IMR-90 (cell line): ENCODE results near the gene RASGEF1C. TPM values are rescaled to one million over a fixed set of nuclear protein-coding genes. Genes with fewer than 3 reads are reported as not detected.

ENCODE experiments used
- ATAC-seq: fragments of 200-7000 bp; cut with Tn5 transposase; 2 replicates; pipeline ENCODE4 v1.9.1; 2020; ENCODE audit warnings: low read depth, mild to moderate bottlenecking, moderate library complexity
- BruUV-seq: library from RNA; stranded (reverse); fragments of 400-500 nt; replicated peaks from 2 replicates; lab custom pipeline; 2021; lab: Mats Ljungman, UMichigan
- CTCF ChIA-PET: fragments of 300-600 bp; formaldehyde crosslinking; extraction: SDS; loops from one replicate; lab custom pipeline; 2021; ENCODE audit warnings: antibody characterized with exemption; lab: Yijun Ruan, JAX
- POLR2A ChIA-PET: fragments of 300-600 bp; sonication (Branson Sonifier 250); formaldehyde crosslinking; loops from one replicate; lab custom pipeline; 2022; ENCODE audit warnings: antibody characterized with exemption; ENCODE audit not compliant: unreplicated experiment; lab: Charles Lee
- DNase-seq: peaks from one replicate; pipeline ENCODE4 v3.0.0; 2013
- H2AFZ ChIP-seq: replicated peaks from 2 replicates; pipeline ENCODE3; 2013; ENCODE audit warnings: low read length, mild to moderate bottlenecking; ENCODE audit not compliant: poor library complexity
- H2AK5ac ChIP-seq: 2 replicates; pipeline ENCODE4 v1.6.1; 2013; ENCODE audit warnings: low read depth, low read length, inconsistent platforms
- H2AK9ac ChIP-seq: replicated peaks from 2 replicates; pipeline ENCODE3; 2013; ENCODE audit warnings: mild to moderate bottlenecking, low read depth, low read length, moderate library complexity; ENCODE audit not compliant: poor library complexity
- H2BK120ac ChIP-seq: 2 replicates; pipeline ENCODE4 v1.6.1; 2013; ENCODE audit warnings: low read depth, low read length, inconsistent platforms
- H2BK15ac ChIP-seq: 3 replicates; pipeline ENCODE4 v1.6.1; 2013; ENCODE audit warnings: low read depth, low read length, inconsistent platforms
- H2BK20ac ChIP-seq: 2 replicates; pipeline ENCODE4 v1.6.1; 2013; ENCODE audit warnings: low read depth, mild to moderate bottlenecking, inconsistent platforms, low read length, moderate library complexity
- H2BK5ac ChIP-seq: 2 replicates; pipeline ENCODE4 v1.6.1; 2013; ENCODE audit warnings: mild to moderate bottlenecking, low read depth, low read length, inconsistent platforms; ENCODE audit not compliant: poor library complexity, severe bottlenecking
- H3K14ac ChIP-seq: replicated peaks from 2 replicates; pipeline ENCODE4 v1.6.1; 2013; ENCODE audit warnings: low read depth, low read length, inconsistent platforms
- H3K18ac ChIP-seq: 2 replicates; pipeline ENCODE4 v1.6.1; 2013; ENCODE audit warnings: low read depth, low read length, control low read depth
- H3K23ac ChIP-seq: 2 replicates; pipeline ENCODE4 v1.6.1; 2013; ENCODE audit warnings: low read depth, low read length, inconsistent platforms
- H3K27ac ChIP-seq: 2 replicates; pipeline ENCODE4 v1.5.1; 2013; ENCODE audit warnings: mild to moderate bottlenecking, control low read depth, low read length; ENCODE audit not compliant: insufficient read depth
- H3K27me3 ChIP-seq: 2 replicates; pipeline ENCODE4 v1.6.1; 2013; ENCODE audit warnings: low read length; ENCODE audit not compliant: control insufficient read depth, insufficient read depth
- H3K36me3 ChIP-seq: 2 replicates; pipeline ENCODE4 v1.6.1; 2013; ENCODE audit warnings: low read length, mixed read lengths; ENCODE audit not compliant: control insufficient read depth, insufficient read depth
- H3K4ac ChIP-seq: 2 replicates; pipeline ENCODE4 v1.6.1; 2013; ENCODE audit warnings: low read depth, low read length, inconsistent platforms
- H3K4me1 ChIP-seq: 2 replicates; pipeline ENCODE4 v1.6.1; 2013; ENCODE audit warnings: low read length, mixed read lengths; ENCODE audit not compliant: control insufficient read depth, insufficient read depth
- H3K4me2 ChIP-seq: 2 replicates; pipeline ENCODE4 v1.6.1; 2013; ENCODE audit warnings: low read depth, mild to moderate bottlenecking, control low read depth, low read length, moderate library complexity
- H3K4me3 ChIP-seq: 2 replicates; pipeline ENCODE4 v1.5.1; 2013; ENCODE audit warnings: low read depth, mild to moderate bottlenecking, control low read depth, low read length, moderate library complexity; ENCODE audit not compliant: insufficient read depth
- H3K56ac ChIP-seq: 2 replicates; pipeline ENCODE4 v1.6.1; 2013; ENCODE audit warnings: low read length, inconsistent platforms; ENCODE audit not compliant: insufficient read depth; ENCODE audit errors: extremely low read depth
- H3K79me1 ChIP-seq, 2 experiments: 2 replicates each; pipeline ENCODE4 v1.6.1; 2013; ENCODE audit warnings: low read length in 2 of 2, inconsistent platforms in 1 of 2, low read depth in 1 of 2
- H3K9ac ChIP-seq: 2 replicates; pipeline ENCODE4 v1.6.1; 2013; ENCODE audit warnings: low read depth, low read length, control low read depth
- H3K9me1 ChIP-seq: 2 replicates; pipeline ENCODE4 v1.6.1; 2013; ENCODE audit warnings: low read length, inconsistent platforms; ENCODE audit not compliant: insufficient read depth
- H3K9me3 ChIP-seq: 2 replicates; pipeline ENCODE4 v1.6.1; 2013; ENCODE audit warnings: low read length; ENCODE audit not compliant: control insufficient read depth, insufficient read depth
- H4K20me1 ChIP-seq: 2 replicates; pipeline ENCODE4 v1.6.1; 2013; ENCODE audit warnings: low read length, inconsistent platforms; ENCODE audit not compliant: insufficient read depth
- H4K5ac ChIP-seq: 2 replicates; pipeline ENCODE4 v1.6.1; 2013; ENCODE audit warnings: mild to moderate bottlenecking, low read depth, low read length, control low read depth
- H4K8ac ChIP-seq, 2 experiments: 2 replicates each; pipeline ENCODE4 v1.6.1; 2013; ENCODE audit warnings: low read depth in 2 of 2, low read length in 2 of 2, control low read depth in 1 of 2, inconsistent platforms in 1 of 2
- H4K91ac ChIP-seq: 2 replicates; pipeline ENCODE4 v1.6.1; 2013; ENCODE audit warnings: low read depth, low read length, inconsistent platforms; ENCODE audit not compliant: insufficient read depth
- BHLHE40 ChIP-seq: fragments of 150-350 bp; IDR thresholded peaks from 2 replicates; pipeline ENCODE4 v1.6.1; 2016; ENCODE audit warnings: mild to moderate bottlenecking, low read depth, low read length
- CEBPB ChIP-seq: IDR thresholded peaks from 2 replicates; pipeline ENCODE4 v1.6.1; 2012; ENCODE audit warnings: low read depth, low read length, improper control_type of control experiment
- CHD1 ChIP-seq: IDR thresholded peaks from 2 replicates; pipeline ENCODE4 v1.6.1; 2012; ENCODE audit warnings: low read depth, low read length, improper control_type of control experiment
- CTCF ChIP-seq: conservative IDR thresholded peaks from 2 replicates; pipeline ENCODE4 v1.5.1; 2012; ENCODE audit warnings: mild to moderate bottlenecking, low read depth, low read length, improper control_type of control experiment
- FOS ChIP-seq: fragments of 150-350 bp; IDR thresholded peaks from 2 replicates; pipeline ENCODE4 v1.6.1; 2016; ENCODE audit warnings: low read depth, low read length
- MAFK ChIP-seq: IDR thresholded peaks from 2 replicates; pipeline ENCODE4 v1.6.1; 2012; ENCODE audit warnings: low read depth, low read length, improper control_type of control experiment
- MAZ ChIP-seq: IDR thresholded peaks from 2 replicates; pipeline ENCODE4 v1.6.1; 2012; ENCODE audit warnings: low read depth, mild to moderate bottlenecking, low read length, improper control_type of control experiment, moderate library complexity, borderline replicate concordance
- MXI1 ChIP-seq: IDR thresholded peaks from 2 replicates; pipeline ENCODE4 v1.6.1; 2012; ENCODE audit warnings: low read depth, mild to moderate bottlenecking, low read length, moderate library complexity, borderline replicate concordance
- POLR2A ChIP-seq: IDR thresholded peaks from 2 replicates; pipeline ENCODE4 v1.6.1; 2012; ENCODE audit warnings: mild to moderate bottlenecking, low read depth, low read length
- RAD21 ChIP-seq: IDR thresholded peaks from 2 replicates; pipeline ENCODE4 v1.6.1; 2012; ENCODE audit warnings: low read length, improper control_type of control experiment
- RCOR1 ChIP-seq: IDR thresholded peaks from 2 replicates; pipeline ENCODE4 v1.6.1; 2012; ENCODE audit warnings: mild to moderate bottlenecking, low read length, improper control_type of control experiment; ENCODE audit not compliant: insufficient replicate concordance
- RFX5 ChIP-seq: IDR thresholded peaks from 2 replicates; pipeline ENCODE4 v1.8.0; 2012; ENCODE audit warnings: low read depth, mild to moderate bottlenecking, low read length, moderate library complexity
- WGBS, 2 experiments: methylation state at CpG; one replicate each; pipeline versions ENCODE4 v1.1.5 to v1.1.7; 2013; ENCODE audit warnings: missing lambda C conversion rate in 2 of 2; ENCODE audit not compliant: insufficient read length in 1 of 2; ENCODE audit errors: extremely low coverage in 2 of 2; 5-methylcytosine and 5-hydroxymethylcytosine counted together
- dilution Hi-C: fragments of 300-500 bp; cut with HindIII; formaldehyde crosslinking; loops from one replicate; pipeline ENCODE4 v1.14.3; 2018; ENCODE audit warnings: low sequenced_read_pairs; ENCODE audit not compliant: unreplicated experiment
- in situ Hi-C: fragments of 300-500 bp; cut with MboI; formaldehyde crosslinking; loops from 3 replicates; pipeline ENCODE4 v1.14.3; 2019; ENCODE audit warnings: low sequenced_read_pairs, inconsistent platforms, mixed read lengths
- intact Hi-C: fragments of 100-400 bp; cut with micrococcal nuclease; formaldehyde crosslinking; loops from 2 replicates; pipeline ENCODE4 v1.10.0; 2022
- polyA plus RNA-seq, 3 experiments: library from polyadenylated mRNA; depleted of rRNA; stranded (reverse); fragments of >200 nt; gene quantifications; 2 replicates each; pipeline ENCODE4 v1.2.3, GENCODE V29; 2012; ENCODE audit warnings: low replicate concordance in 1 of 3
- total RNA-seq: library from RNA; depleted of rRNA; stranded (reverse); fragments of >200 nt; gene quantifications from 2 replicates; pipeline ENCODE4 v1.2.3, GENCODE V29; 2012
- TF ChIP-seq, protein P1 (sequence below): fragments of 150-350 bp; IDR thresholded peaks from 2 replicates; pipeline ENCODE4 v1.6.1; 2016; ENCODE audit warnings: low read depth, mild to moderate bottlenecking, low read length, moderate library complexity, borderline replicate concordance

RASGEF1C gene
- total and polyA plus RNA-seq, 2 of the 4 experiments (the other 2 are of a cell fraction): not detected

- Histone ChIP-seq H2AK9ac (no peak overlapping the region), H2AFZ (no peak overlapping the region), H3K27me3 (peaks cover 14% of the 10 kb centered on the region), H3K23ac (no peak overlapping the region), H4K5ac (no peak overlapping the region), H2BK5ac (no peak overlapping the region), H3K9ac (no peak overlapping the region), H2AK5ac (no peak overlapping the region), H3K4me1 (peaks cover 2% of the 10 kb centered on the region; the same call in 1 of the 2 replicates), H3K56ac (no peak overlapping the region), H3K18ac (no peak overlapping the region), H4K8ac (no peak overlapping the region), H3K4me3 (no peak overlapping the region), H3K79me1 (no peaks in the 10 kb centered on the region), H3K9me3 (no peaks in the 10 kb centered on the region), H3K9me1 (no peaks in the 10 kb centered on the region), H2BK15ac (no peak overlapping the region), H2BK20ac (no peak overlapping the region), H3K14ac (no peak overlapping the region), H3K4ac (no peak overlapping the region), H3K36me3 (no peaks in the 10 kb centered on the region), H4K20me1 (no peaks in the 10 kb centered on the region), H2BK120ac (no peak overlapping the region), H4K91ac (no peak overlapping the region), H3K27ac (no peak overlapping the region), H3K4me2 (no peak overlapping the region)
- CTCF ChIA-PET: no interaction called here
- POLR2A ChIA-PET: no interaction called here
- no peak for ATAC-seq
- no peak for DNase-seq
- WGBS, 2 experiments: 80% methylated on average over 3 of the region's 10 CpGs; no CpG with 5 or more reads in 1 of the 2 experiments
- intact Hi-C loops (no loop called here), in situ Hi-C loops (no loop called here), dilution Hi-C loops (no loop called here)
- no peak for TF ChIP-seq CTCF
- TF ChIP-seq MXI1: no peak
- TF ChIP-seq RAD21: no peak
- no peak for TF ChIP-seq RFX5
- TF ChIP-seq POLR2A: no peak
- no peak for TF ChIP-seq FOS
- no peak for TF ChIP-seq MAZ
- TF ChIP-seq CEBPB: no peak
- TF ChIP-seq BHLHE40: no peak
- TF ChIP-seq, protein P1, sequence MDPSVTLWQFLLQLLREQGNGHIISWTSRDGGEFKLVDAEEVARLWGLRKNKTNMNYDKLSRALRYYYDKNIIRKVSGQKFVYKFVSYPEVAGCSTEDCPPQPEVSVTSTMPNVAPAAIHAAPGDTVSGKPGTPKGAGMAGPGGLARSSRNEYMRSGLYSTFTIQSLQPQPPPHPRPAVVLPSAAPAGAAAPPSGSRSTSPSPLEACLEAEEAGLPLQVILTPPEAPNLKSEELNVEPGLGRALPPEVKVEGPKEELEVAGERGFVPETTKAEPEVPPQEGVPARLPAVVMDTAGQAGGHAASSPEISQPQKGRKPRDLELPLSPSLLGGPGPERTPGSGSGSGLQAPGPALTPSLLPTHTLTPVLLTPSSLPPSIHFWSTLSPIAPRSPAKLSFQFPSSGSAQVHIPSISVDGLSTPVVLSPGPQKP: no peak
- TF ChIP-seq MAFK: no peak
- TF ChIP-seq RCOR1: no peak
- no peak for TF ChIP-seq CHD1
- no TSS peak for BruUV-seq
Observed at GRCh38 chr5:180156141-180156540, 52.9 kb downstream of the RASGEF1C start.
